Glomerular visceral epithelial cell (primary cell): ENCODE data around the gene CIAO2B.
"Not testable (repeated sequence)": the region's sequence is repeated elsewhere in the genome, so short reads cannot be mapped to it uniquely, and the experiment has no call there.

Experiments
- DNase-seq: peaks from one replicate; pipeline ENCODE4 v3.0.0-alpha.2; 2016; ENCODE audit errors: extremely low spot score

The CIAO2B gene

GRCh38 chr16:66955363-66956153 is 21.4 kb upstream of the CIAO2B start:
- DNase-seq: not testable (repeated sequence)

DNA sequence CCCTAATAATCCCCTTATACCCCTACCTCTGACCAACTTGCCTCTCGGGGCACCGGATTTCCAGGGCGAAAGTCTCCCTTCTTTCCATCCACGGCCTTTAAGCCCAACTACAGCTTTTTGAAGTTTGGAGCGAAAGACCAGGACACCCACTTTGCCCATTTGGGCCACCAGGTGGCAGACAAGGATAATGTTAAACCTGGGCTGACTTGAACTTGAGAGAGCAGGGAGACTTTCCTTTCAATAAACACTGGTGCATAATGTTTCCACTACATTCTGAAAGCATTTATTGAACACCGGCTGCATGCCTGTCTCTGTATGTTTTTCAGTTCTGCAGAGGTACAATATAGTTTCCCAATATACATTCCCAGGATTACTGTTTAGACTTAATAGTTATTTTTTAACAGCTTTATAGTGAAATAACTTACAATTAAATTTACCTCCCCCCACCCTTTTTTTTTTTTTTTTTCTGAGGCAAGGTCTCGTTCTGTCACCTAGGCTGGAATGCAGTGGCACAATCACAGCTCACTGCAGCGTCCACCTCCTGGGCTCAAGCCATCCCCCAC is 20.0 kb upstream of the CIAO2B start:
- peak; percentile 74 for DNase-seq

GRCh38 chr16:66953462-66954096 is 19.4 kb upstream of the CIAO2B start:
- no peak for DNase-seq

DNA sequence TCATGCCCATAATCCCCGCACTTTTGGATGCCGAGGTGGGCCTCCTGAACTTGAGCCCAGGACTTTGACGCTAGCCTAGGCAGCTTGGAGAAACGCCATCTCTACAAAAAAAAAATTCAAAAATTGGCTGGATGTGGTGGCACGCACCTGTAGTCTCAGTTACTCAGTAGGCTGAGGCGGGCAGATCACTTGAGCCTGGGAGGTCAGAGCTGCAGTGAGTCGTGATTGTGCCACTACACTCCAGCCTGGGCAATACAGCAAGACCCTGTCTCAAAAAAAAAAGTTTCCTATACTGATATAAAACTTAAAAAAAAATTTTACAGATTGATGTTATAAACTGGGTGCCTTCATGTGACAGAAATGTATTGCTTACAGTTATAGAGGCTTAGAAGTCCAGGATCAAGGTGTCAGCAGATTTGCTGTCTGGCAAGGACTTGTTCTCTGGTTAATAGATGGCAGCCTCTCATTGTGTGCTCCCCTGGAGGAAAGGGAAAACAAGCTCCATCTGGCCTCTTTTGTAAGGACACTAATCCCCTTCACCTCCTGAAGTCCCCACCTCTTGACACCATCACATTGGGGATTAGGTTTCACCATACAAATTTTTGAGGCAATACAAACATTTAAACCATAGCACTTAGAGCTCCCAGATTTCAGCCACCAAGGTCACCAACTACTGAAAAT is 18.4 kb upstream of the CIAO2B start:
- DNase-seq: no peak

DNA sequence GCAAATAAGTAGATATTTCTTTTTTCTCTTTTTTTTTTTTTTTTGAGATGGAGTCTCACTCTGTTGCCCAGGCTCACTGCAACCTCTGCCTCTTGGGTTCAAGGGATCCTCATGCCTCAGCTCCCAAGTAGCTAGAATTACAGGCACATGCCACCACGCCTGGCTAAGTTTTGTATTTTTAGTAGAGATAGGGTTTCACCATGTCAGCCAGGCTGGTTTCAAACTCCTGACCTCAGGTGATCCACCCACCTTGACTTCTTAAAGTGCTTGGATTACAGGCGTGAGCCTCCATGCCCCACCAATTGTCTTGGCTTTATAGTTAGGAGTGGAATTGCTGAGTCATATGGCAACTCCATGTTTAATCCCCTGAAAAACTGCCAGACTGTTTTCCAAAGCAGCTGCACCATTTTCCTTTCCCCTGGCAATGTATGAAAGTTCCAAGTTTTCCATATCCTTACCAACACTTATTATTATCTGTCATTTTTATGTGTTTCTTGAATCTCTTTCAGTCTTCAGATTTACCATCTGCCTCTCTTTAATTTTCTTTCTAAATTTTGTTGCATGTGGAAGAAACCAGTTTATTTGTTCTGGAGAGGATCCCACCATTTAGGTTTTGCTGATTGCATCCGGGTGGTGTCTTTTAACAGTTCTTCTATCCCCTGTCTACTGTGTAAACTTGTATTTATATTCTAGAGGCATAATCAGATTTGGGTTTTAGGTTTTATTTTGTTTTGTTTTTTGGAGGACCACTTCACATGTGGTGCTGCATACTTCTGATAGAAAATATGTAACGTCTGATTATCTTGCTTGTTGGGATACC is 17.0 kb upstream of the CIAO2B start:
- DNase-seq: no peak

GRCh38 chr16:66950437-66950836 is 16.2 kb upstream of the CIAO2B start:
- no peak for DNase-seq

GRCh38 chr16:66949472-66949871 is 15.3 kb upstream of the CIAO2B start:
- DNase-seq: no peak

DNA sequence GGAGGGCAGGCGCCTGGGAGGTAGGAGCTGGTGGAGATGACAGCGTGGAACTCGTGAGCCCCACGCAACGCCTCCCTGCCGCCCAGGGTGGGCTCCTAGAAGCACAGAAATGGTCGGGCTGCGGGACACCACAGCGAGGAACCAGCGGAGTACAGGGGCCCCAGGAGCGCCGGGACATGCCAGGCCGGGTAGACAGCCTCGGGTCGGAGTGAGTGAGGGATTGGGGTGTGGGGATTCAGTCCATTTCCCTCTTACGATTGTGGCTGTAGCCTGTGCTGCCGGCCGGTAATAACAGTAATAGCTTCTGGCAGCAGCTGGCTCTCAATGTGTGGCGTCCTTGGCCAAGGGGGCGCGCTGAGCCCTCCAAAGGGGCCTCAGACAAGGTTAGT is 14.6 kb upstream of the CIAO2B start:
- DNase-seq: no peak

DNA sequence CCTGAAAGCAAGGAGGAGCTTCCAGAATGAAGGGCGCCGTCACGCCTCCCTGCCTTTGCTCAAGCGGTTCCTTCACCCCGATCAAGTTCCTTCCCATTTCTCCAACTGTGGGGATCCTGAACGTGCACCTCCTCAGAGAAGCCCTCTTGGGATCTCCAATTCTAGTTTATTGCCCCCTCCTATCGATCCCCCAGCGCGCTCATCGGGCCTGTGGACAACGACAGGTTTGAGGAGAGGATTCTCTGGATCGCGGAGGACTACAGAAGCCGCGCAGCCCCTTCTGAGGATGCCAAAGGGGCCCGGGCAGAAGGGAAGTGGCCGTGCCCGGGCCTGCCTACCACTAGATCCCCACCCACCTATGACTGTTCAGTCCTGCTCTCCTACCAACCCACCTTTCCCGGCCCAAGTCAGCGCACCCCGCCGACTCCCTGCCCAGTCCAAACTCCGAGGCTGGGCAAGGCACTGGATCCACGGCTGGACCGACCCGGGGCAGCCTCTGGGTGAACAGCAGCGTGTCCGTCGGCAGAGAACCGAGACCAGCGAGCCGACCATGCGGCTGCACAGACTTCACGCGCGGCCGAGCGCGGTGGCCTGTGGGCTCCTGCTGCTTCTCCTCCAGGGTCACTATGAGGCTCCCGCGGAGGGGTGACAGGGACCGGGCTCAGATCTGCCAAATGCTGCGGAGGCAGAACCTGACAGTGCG is 14.1 kb upstream of the CIAO2B start:
- DNase-seq: no peak

DNA sequence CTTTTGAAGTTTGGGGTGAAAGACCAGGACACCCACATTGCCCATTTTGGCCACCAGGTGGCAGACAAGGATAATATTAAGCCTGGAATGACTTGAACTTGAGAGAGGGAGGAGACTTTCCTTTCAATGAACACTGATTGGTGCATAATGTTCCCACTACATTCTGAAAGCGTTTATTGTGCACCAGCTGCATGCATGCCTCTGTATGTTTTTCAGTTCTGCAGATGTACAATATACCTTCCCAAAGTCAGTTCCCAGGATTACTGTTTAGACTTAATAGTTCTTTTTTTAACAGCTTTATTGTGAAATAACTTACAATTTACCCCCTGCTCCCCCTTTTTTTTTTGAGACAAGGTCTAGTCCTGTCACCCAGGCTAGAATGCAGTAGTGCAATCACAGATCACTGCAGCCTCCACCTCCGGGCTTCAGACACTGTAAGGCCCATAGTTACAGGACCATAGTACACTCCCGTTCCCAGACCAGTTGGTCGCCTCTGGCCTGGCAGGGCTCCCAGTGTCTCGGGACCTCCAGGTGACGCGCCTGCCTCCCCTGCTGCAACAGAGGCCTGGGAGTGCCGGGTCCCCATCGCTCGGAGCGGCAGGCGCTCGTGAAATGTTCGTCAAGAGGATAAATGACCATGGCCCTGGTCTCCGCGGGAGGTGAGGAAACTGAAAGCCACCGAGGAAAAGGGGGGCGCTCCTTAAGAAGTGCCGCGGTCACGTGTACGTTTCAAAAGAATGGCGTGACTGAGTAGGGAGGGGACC is 13.3 kb upstream of the CIAO2B start:
- DNase-seq: peak; percentile 80

GRCh38 chr16:66946974-66947301 is 12.7 kb upstream of the CIAO2B start:
- DNase-seq: no peak

- DNase-seq: no peak
Measured at GRCh38 chr16:66946541-66946940, 12.3 kb upstream of the CIAO2B start.

DNA sequence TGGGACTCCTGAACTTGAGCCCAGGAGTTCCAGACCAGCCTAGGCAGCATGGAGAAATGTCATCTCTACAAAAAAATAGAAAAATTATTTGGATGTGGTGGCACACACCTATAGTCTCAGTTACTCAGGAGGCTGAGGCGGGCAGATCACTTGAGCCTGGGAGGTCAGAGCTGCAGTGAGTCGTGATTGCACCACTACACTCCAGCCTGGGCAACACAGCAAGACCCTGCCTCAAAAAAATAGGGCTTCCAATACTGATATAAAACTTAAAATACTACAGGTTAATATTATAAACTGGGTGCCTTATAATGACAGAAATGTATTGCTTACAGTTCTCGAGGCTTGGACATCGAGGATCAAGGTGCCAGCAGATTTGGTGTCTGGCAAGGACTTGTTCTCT is 11.7 kb upstream of the CIAO2B start:
- DNase-seq: no peak

DNA sequence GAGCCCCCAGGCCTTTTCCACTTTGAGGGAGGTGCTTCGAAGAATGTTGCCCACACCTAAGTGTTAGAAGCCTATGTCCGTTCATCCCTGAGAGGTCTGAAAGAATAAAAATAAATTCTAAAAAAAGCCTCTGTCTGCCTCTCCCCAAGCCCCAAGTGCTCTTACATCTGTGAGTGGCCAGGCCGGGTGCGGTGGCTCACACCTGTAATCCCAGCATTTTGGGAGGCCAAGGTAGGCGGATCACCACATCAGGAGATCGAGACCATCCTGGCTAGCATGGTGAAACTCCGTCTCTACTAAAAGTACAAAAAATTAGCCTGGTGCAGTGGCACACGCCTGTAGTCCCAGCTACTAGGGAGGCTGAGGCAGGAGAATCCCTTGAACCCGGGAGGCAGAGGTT is 10.8 kb upstream of the CIAO2B start:
- not testable (repeated sequence) for DNase-seq

GRCh38 chr16:66944054-66944441 is 9.8 kb upstream of the CIAO2B start:
- no peak for DNase-seq

GRCh38 chr16:66943426-66944053 is 9.3 kb upstream of the CIAO2B start:
- DNase-seq: no peak

GRCh38 chr16:66942981-66943380 is 8.8 kb upstream of the CIAO2B start:
- DNase-seq: no peak

- no peak for DNase-seq
Measured at GRCh38 chr16:66940236-66940635, 6.0 kb upstream of the CIAO2B start.

GRCh38 chr16:66939366-66939765 is 5.2 kb upstream of the CIAO2B start:
- DNase-seq: no peak

- no peak for DNase-seq
Measured at GRCh38 chr16:66937725-66938337, 3.6 kb upstream of the CIAO2B start.
